K562 (cell line): ENCODE data around the gene PTPRG. TPM values are rescaled to one million over a fixed set of nuclear protein-coding genes. Genes with fewer than 3 reads are reported as not detected.
A peak's percentile ranks its signal among the peaks of the same experiment; 100 is the strongest.

Source experiments
- ATAC-seq: fragments of 200-7000 bp; cut with Tn5 transposase; 3 replicates; pipeline ENCODE4 v1.9.1; 2020; ENCODE audit warnings: moderate library complexity
- BruUV-seq: library from RNA; stranded (reverse); fragments of 400-500 nt; replicated peaks from 2 replicates; lab custom pipeline; 2021; lab: Mats Ljungman, UMichigan
- CTCF ChIA-PET: fragments of 300-600 bp; formaldehyde crosslinking; extraction: SDS; loops from one replicate; lab custom pipeline; 2021; ENCODE audit warnings: low intra/inter-chr PET ratio; lab: Yijun Ruan, JAX
- POLR2A ChIA-PET: fragments of 300-600, 350-650 bp; sonication (Branson Sonifier 250); formaldehyde crosslinking; extraction: SDS; loops from one replicate; lab custom pipeline; 2021; ENCODE audit warnings: antibody characterized with exemption, inconsistent platforms; lab: Yijun Ruan, JAX
- DNase-seq, 4 experiments: peaks; one replicate each; pipeline versions ENCODE4 v3.0.0 to v3.0.0-alpha.2; 2011 to 2018; ENCODE audit warnings: low spot score in 3 of 4, mixed read lengths in 3 of 4; ENCODE audit errors: extremely low read depth in 1 of 4
- FAIRE-seq: peaks from 2 replicates; lab custom pipeline; 2011; peaks lifted over from hg19 to GRCh38; lab: Jason Lieb, UNC
- H2AFZ ChIP-seq: 2 replicates; pipeline ENCODE4 v1.6.0; 2011; ENCODE audit warnings: low read depth, low read length, control low read depth, inconsistent platforms
- H3K27ac ChIP-seq: fragments of 200-600 bp; 3 replicates; pipeline ENCODE4 v1.8.0; 2011; ENCODE audit warnings: low read depth, mild to moderate bottlenecking, control low read depth, inconsistent platforms, low read length, moderate library complexity, mixed read lengths; ENCODE audit errors: extremely low read depth
- H3K27me3 ChIP-seq, 2 experiments: fragments of 300-600 bp in 1 of 2; 2 replicates in 1 of 2; 3 replicates in 1 of 2; pipeline versions ENCODE4 v1.6.0 to v1.8.0; 2011; ENCODE audit warnings: inconsistent platforms in 2 of 2, low read length in 2 of 2, mild to moderate bottlenecking in 1 of 2, mixed read lengths in 1 of 2, moderate library complexity in 1 of 2; ENCODE audit not compliant: control insufficient read depth in 2 of 2, insufficient read depth in 2 of 2
- H3K36me3 ChIP-seq: fragments of 300-600 bp; 3 replicates; pipeline ENCODE4 v1.8.0; 2011; ENCODE audit warnings: mild to moderate bottlenecking, low read length, inconsistent platforms; ENCODE audit not compliant: control insufficient read depth, insufficient read depth
- H3K4me1 ChIP-seq, 2 experiments: fragments of 200-600 bp in 1 of 2; replicated peaks in 1 of 2; 2 replicates in 1 of 2; 3 replicates in 1 of 2; pipeline versions ENCODE4 v1.5.1 to v1.8.0; 2011; ENCODE audit warnings: inconsistent platforms in 2 of 2, low read length in 2 of 2, mild to moderate bottlenecking in 1 of 2, mixed read lengths in 1 of 2, moderate library complexity in 1 of 2; ENCODE audit not compliant: control insufficient read depth in 2 of 2, insufficient read depth in 2 of 2
- H3K4me2 ChIP-seq: 2 replicates; pipeline ENCODE4 v1.6.1; 2011; ENCODE audit warnings: low read length, control low read depth, inconsistent platforms, mixed read lengths; ENCODE audit not compliant: insufficient read depth
- H3K4me3 ChIP-seq: fragments of 200-600 bp; sonication (generic), shearing (Covaris generic); 2 replicates; pipeline ENCODE4 v1.5.1; 2016; ENCODE audit warnings: control low read depth, inconsistent platforms
- H3K79me2 ChIP-seq: fragments of 200-600 bp; 3 replicates; pipeline ENCODE4 v1.8.0; 2011; ENCODE audit warnings: low read length, inconsistent platforms; ENCODE audit not compliant: control insufficient read depth, insufficient read depth
- H3K9ac ChIP-seq, 2 experiments: 2 replicates each; pipeline versions ENCODE4 v1.6.0 to v1.6.1; 2011; ENCODE audit warnings: low read depth in 2 of 2, low read length in 2 of 2, control low read depth in 1 of 2, inconsistent platforms in 1 of 2, mild to moderate bottlenecking in 1 of 2, mixed read lengths in 1 of 2; ENCODE audit not compliant: insufficient read depth in 1 of 2
- H3K9me1 ChIP-seq: one replicate; pipeline ENCODE4 v1.6.0; 2011; ENCODE audit warnings: inconsistent platforms, mild to moderate bottlenecking, low read length, moderate library complexity; ENCODE audit not compliant: control insufficient read depth, insufficient read depth
- H3K9me3 ChIP-seq: replicated peaks from 2 replicates; pipeline ENCODE4 v1.5.1; 2011; ENCODE audit warnings: low read depth, low read length, inconsistent platforms; ENCODE audit not compliant: control insufficient read depth, insufficient read depth
- H4K20me1 ChIP-seq: replicated peaks from 2 replicates; pipeline ENCODE4 v1.6.1; 2011; ENCODE audit warnings: low read length, inconsistent platforms, mixed read lengths; ENCODE audit not compliant: control insufficient read depth, insufficient read depth
- PHF8 ChIP-seq: fragments of 200-600 bp; sonication (generic); IDR thresholded peaks from 2 replicates; pipeline ENCODE4 v1.6.1; 2012; ENCODE audit warnings: mixed run types, mild to moderate bottlenecking, inconsistent platforms, low read length, moderate library complexity, borderline replicate concordance
- POLR2A ChIP-seq: fragments of 450-650 bp; conservative IDR thresholded peaks from 2 replicates; pipeline ENCODE4 v1.6.1; 2016
- ZBTB11 ChIP-seq, 3 experiments: fragments of 200-800 bp in 1 of 3; fragments of 250-450 bp in 1 of 3; fragments of 450-650 bp in 1 of 3; sonication (Bioruptor Pico) in 1 of 3; sonication (Bioruptor generic) in 1 of 3; formaldehyde crosslinking in 1 of 3; IDR thresholded peaks; 2 replicates each; pipeline versions ENCODE4 v1.6.1 to v1.8.0; 2016 to 2022; ENCODE audit warnings: mild to moderate bottlenecking in 2 of 3, missing genetic modification characterization in 2 of 3, missing compliant biosample characterization in 1 of 3, moderate library complexity in 1 of 3
- WGBS: fragments of 100-300 bp; shearing (Covaris generic); methylation state at CpG from one replicate; pipeline ENCODE4 v1.1.6; 2016; ENCODE audit warnings: low coverage, mixed read lengths; ENCODE audit not compliant: insufficient coverage; ENCODE audit errors: missing lambda C conversion rate; 5-methylcytosine and 5-hydroxymethylcytosine counted together
- in situ Hi-C: fragments of 300-500 bp; cut with MboI; formaldehyde crosslinking; loops from 4 replicates; pipeline ENCODE4 v1.15.0; 2018; ENCODE audit warnings: inconsistent platforms, mixed read lengths
- intact Hi-C: fragments of 100-400 bp; cut with micrococcal nuclease; formaldehyde crosslinking; loops from 2 replicates; pipeline ENCODE4 v1.14.2; 2022
- polyA plus RNA-seq, 8 experiments: library from polyadenylated mRNA; depleted of rRNA in 4 of 8; stranded (reverse) in 5 of 8; unstranded in 3 of 8; fragments of >200 nt; fragmentation: Nextera tagmentation in 2 of 8; fragmentation: Illumina TruSeq in 1 of 8; extraction: Ambion mirVana in 2 of 8; extraction: Trizol in 1 of 8; gene quantifications; 2 replicates each; pipeline versions ENCODE4 v1.2.1 to v1.2.3, GENCODE V29; 2011 to 2014; ENCODE audit warnings: inconsistent platforms in 1 of 8, missing spikeins in 1 of 8
- total RNA-seq, 7 experiments: library from RNA; depleted of rRNA in 6 of 7; stranded (reverse); fragments of >200 nt in 6 of 7; fragmentation: Illumina TruSeq in 2 of 7; extraction: Trizol in 2 of 7; gene quantifications; 2 replicates each; pipeline versions ENCODE4 v1.2.1 to v1.2.3, GENCODE V29; 2011 to 2021; ENCODE audit warnings: low replicate concordance in 1 of 7

The PTPRG gene
- total and polyA plus RNA-seq, 9 of the 15 experiments (the other 6 are each of a cell fraction or from before 2014, with no cell fraction given), result 0.16 TPM; not detected in 8

DNA sequence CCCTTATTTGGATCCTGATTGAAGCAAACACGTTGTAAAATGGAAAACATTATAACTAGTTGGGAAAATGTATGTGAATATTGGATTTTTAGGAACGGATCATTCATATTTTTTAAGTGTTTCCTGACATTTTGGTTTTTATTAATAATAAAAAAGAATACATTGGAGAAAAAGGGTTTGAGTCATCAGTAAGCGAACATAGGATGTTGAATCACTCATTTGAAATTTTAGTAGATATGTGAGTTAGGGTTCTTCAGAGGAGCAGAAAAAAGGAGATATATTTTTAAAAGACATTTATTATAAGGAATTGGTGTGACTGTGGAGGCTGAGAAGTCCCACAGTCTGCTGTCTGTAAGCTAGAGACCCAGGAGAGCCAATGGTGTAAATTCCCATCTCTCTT is 258.5 kb downstream of the PTPRG start:
- Histone ChIP-seq H2AFZ (no peak overlapping the region), H3K9me1 (no peaks in the 10 kb centered on the region), H3K27ac (no peak overlapping the region), H4K20me1 (no peaks in the 10 kb centered on the region), H3K79me2 (no peaks in the 10 kb centered on the region), H3K9me3 (no peaks in the 10 kb centered on the region), H3K27me3 (no peaks in the 10 kb centered on the region; a peak in 1 of 5 replicates), H3K4me1 (no peaks in the 10 kb centered on the region), H3K36me3 (no peaks in the 10 kb centered on the region; the same call in 2 of the 3 replicates), H3K9ac (no peak overlapping the region), H3K4me3 (no peak overlapping the region), H3K4me2 (no peak overlapping the region)
- TF ChIP-seq POLR2A, result no peak
- 0% methylated on average over 3 of the region's 3 CpGs for WGBS
- intact Hi-C loops (no loop called here), in situ Hi-C loops (no loop called here)
- BruUV-seq, result no TSS peak
- ATAC-seq (no peak), DNase-seq (no peak), FAIRE-seq (no peak)
- ChIA-PET POLR2A (no interaction called here), CTCF (no interaction called here)

GRCh38 chr3:61820306-61820992 is 259.1 kb downstream of the PTPRG start:
- ATAC-seq, result no peak
- Histone ChIP-seq H3K27ac (no peak overlapping the region), H3K36me3 (no peaks in the 10 kb centered on the region; the same call in 2 of the 3 replicates), H3K4me3 (no peak overlapping the region), H3K9me3 (no peaks in the 10 kb centered on the region), H3K4me2 (no peak overlapping the region), H3K79me2 (no peaks in the 10 kb centered on the region), H4K20me1 (no peaks in the 10 kb centered on the region), H3K9ac (no peak overlapping the region), H3K4me1 (no peaks in the 10 kb centered on the region), H2AFZ (no peak overlapping the region), H3K27me3 (no peaks in the 10 kb centered on the region; a peak in 1 of 5 replicates), H3K9me1 (no peaks in the 10 kb centered on the region)
- no peak for DNase-seq
- intact Hi-C loops, result no loop called here
- WGBS, result 2% methylated on average over 5 of the region's 6 CpGs
- ChIA-PET POLR2A (no interaction called here), CTCF (no interaction called here)
- 0 out of 6 replicates have a peak, but pooled peaks of 1 of the 3 experiments have one; percentile 20 for TF ChIP-seq ZBTB11 (CRISPR knock-in tag; IDR thresholded peaks at IDR 0.05)
- no peak for TF ChIP-seq PHF8
- in situ Hi-C loops, result no loop called here
- FAIRE-seq, result no peak
- BruUV-seq, result no TSS peak
